Mesodermal cell (in vitro differentiated cells): ENCODE measurements around the gene PNPLA8.
"Not testable (repeated sequence)": the region's sequence is repeated elsewhere in the genome, so short reads cannot be mapped to it uniquely, and the experiment has no call there.

Source experiments
- H3K27ac ChIP-seq: 2 replicates; pipeline ENCODE4 v1.7.0; 2013; ENCODE audit warnings: mild to moderate bottlenecking, low read depth, low read length, moderate library complexity; ENCODE audit not compliant: severe bottlenecking
- H3K36me3 ChIP-seq: 2 replicates; pipeline ENCODE4 v1.7.1; 2013; ENCODE audit warnings: mild to moderate bottlenecking, low read length, moderate library complexity; ENCODE audit not compliant: control insufficient read depth, insufficient read depth
- H3K4me1 ChIP-seq: one replicate; pipeline ENCODE4 v1.7.1; 2013; ENCODE audit warnings: mild to moderate bottlenecking, low read length; ENCODE audit not compliant: insufficient read depth, control insufficient read depth, poor library complexity, severe bottlenecking
- H3K4me3 ChIP-seq: 2 replicates; pipeline ENCODE4 v1.7.0; 2013; ENCODE audit warnings: low read length, control low read depth, mild to moderate bottlenecking; ENCODE audit not compliant: insufficient read depth, poor library complexity, severe bottlenecking; ENCODE audit errors: extremely low read depth
- H3K9me3 ChIP-seq: 2 replicates; pipeline ENCODE4 v1.7.1; 2013; ENCODE audit warnings: mild to moderate bottlenecking, low read length, moderate library complexity; ENCODE audit not compliant: control insufficient read depth
- WGBS, 2 experiments: methylation state at CpG; one replicate each; pipeline ENCODE4 v1.1.5; 2013; ENCODE audit warnings: missing lambda C conversion rate in 2 of 2; ENCODE audit not compliant: insufficient coverage in 2 of 2; 5-methylcytosine and 5-hydroxymethylcytosine counted together

Gene PNPLA8

DNA sequence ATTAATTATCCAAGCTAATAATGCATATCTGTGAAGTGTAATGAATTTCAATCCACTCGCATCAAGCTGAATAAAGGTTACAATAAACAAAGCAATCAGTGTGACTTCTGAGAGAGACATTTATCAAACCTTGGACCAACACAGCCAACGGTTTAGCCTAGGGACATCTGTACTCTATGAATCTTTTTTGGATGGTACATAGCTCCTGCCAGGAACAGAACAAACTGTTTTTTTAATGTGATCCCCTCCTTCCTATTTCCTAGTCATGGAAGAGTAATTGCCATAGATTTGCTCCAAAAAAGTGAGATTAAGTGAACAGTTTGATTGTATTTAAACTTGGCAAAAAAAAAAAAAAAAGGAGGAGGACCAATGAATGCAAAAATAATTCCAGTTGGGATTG lies 58.5 kb downstream of the PNPLA8 start:
- peaks cover under 1% of the 10 kb centered on the region for H3K36me3 ChIP-seq
- 80 to 100% methylated on average over 1 to 2 of the region's 2 CpGs for WGBS, 2 experiments
- no peaks in the 10 kb centered on the region for H3K9me3 ChIP-seq
- H3K4me1 ChIP-seq, result no peaks in the 10 kb centered on the region
- H3K4me3 ChIP-seq, result no peak overlapping the region
- no peak overlapping the region for H3K27ac ChIP-seq

DNA sequence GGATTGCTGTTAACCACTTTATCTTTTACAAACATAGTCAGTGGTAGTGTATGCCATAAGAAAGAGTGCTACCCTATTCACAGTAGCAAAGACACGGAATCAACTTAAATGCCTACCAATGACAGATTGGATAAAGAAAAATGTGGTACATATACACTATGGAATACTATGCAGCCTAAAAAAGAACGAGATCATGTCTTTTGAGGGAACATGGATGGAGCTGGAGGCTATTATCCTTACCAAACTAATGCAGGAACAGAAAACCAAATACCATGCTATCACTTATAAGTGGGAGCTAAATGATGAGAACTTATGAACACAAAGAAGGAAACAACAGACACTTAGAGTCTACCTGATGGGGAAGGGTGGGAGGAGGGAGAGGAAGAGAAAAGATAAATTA lies 59.6 kb downstream of the PNPLA8 start:
- H3K4me1 ChIP-seq, H3K4me3 ChIP-seq, H3K27ac ChIP-seq, H3K9me3 ChIP-seq, H3K36me3 ChIP-seq: not testable (repeated sequence)
- no CpG with 5 or more reads among the region's 2 CpGs for WGBS, 2 experiments

DNA sequence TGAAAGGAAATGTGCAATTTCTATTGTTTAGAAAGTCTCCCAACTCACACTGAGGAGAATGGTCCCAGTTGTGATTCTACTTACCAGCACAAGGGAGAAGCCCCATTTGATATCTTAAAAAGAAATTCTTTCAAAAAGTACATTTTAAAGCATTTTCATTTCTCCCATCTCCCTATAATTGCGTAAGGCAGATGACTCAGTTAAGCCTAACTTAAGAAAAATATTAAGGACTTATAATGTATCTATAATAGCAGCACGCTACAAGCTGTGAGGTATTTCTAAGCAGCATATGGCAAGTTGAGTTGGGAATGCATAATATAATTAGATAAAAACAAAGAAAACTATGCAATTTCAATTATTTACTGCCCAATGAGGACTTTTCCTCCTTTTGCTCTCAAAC lies 61.2 kb downstream of the PNPLA8 start:
- WGBS, 2 experiments, result no CpG with 5 or more reads among the region's 2 CpGs

DNA sequence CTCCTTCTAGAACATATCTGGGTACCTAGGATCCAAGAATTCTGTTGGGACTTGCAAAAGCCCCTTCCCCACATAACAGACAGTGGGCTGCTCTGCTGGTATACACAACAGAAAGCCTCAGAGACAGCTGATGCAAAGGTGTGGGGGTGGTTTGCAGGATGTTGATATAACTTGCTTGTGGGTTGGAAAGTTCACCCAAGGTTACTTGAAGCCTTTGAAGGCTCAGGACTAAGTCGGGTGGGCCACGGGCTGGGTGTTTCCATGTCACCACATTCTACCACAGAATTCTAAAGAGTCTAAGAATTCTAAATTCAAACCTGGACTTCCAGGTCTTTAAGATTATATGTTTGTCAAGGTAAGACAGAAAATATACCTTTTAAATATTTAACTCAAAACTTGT lies 62.3 kb downstream of the PNPLA8 start:
- Histone ChIP-seq H3K9me3 (no peaks in the 10 kb centered on the region), H3K27ac (no peak overlapping the region), H3K4me1 (no peaks in the 10 kb centered on the region), H3K4me3 (no peak overlapping the region), H3K36me3 (no peaks in the 10 kb centered on the region)
- no CpG with 5 or more reads among the region's 2 CpGs for WGBS, 2 experiments

More for the DNA sequence above, 61.2 kb downstream of the PNPLA8 start:
- Histone ChIP-seq H3K9me3 (no peaks in the 10 kb centered on the region), H3K4me3 (no peak overlapping the region), H3K36me3 (no peaks in the 10 kb centered on the region), H3K27ac (no peak overlapping the region), H3K4me1 (no peaks in the 10 kb centered on the region)

DNA sequence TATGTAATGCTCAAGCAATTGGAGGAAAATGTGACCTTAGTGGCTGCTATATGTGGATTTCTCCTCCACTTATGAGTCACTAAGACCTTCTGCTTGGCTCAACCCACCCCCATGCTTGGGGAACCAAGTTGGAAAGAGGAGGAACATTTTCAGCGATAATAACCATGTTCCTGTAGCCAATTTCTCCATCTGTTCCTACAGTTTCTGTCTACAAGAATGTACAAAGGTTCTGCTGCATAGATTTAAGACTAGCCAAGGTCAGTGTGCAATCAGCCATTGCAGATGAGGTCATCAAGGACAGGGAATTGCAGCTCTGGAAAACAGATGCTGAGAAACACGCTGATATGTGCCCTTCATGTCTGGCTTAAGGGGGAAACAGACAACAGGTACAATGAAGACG lies 64.1 kb downstream of the PNPLA8 start:
- H3K27ac ChIP-seq, result no peak overlapping the region
- 80 to 90% methylated on average over 1 to 3 of the region's 3 CpGs for WGBS, 2 experiments
- H3K4me1 ChIP-seq, result no peaks in the 10 kb centered on the region

DNA sequence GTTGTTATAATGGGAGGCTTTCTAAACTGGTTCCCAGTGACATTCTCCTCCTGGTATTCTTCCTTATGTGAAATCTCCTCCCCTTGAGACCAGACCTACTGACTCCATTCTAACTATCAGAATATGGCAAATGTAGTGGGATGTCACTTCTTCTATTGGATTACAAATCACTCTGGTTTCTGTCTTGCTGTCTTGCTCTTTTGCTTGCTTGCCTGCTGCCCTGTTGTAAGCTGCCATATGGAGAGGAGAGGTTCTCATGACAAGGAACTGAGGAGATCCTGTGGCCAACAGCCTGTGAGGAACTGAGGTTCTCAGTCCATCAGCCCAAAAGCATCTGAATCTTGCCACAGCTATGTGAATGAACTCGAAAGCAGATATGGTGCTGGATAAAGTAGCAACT lies 65.0 kb downstream of the PNPLA8 start:
- 100% methylated on average over 1 of the region's 1 CpG; no CpG with 5 or more reads in 1 of the 2 experiments for WGBS, 2 experiments
- H3K4me1 ChIP-seq, result no peaks in the 10 kb centered on the region
- no peak overlapping the region for H3K4me3 ChIP-seq
- no peak overlapping the region for H3K27ac ChIP-seq
- H3K36me3 ChIP-seq, result no peaks in the 10 kb centered on the region
- no peaks in the 10 kb centered on the region for H3K9me3 ChIP-seq

More for the DNA sequence above, 64.1 kb downstream of the PNPLA8 start:
- no peaks in the 10 kb centered on the region for H3K9me3 ChIP-seq
- no peaks in the 10 kb centered on the region for H3K36me3 ChIP-seq
- no peak overlapping the region for H3K4me3 ChIP-seq

DNA sequence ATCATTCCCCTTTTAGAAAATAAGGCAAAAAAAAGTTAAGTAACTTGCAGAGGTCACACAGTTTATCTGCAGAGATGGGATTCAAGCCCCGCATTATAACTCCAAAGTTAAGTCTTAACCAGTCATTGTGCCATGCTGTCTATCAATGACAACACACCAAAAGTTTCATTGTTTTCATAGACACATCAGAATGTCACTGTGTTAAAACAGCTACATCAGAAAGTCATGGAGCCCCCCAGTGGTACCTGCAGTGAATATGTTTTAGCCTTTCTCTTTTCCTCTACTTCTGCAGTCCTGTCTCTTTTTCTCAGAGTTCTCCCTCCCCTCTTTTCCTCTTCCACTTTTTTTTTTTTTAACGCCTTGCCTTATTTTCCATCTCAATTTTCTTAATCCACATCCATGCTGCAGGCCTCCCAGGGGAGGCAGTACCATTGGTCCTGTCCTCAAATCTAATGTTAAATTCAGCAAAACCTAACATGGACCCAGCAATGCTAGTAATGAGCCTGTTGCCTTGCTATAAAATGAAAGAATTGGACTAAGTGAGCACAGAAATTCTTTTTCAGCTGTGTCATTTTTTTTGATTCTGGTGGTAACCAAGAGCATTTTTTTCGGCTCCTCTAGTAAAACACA lies 65.9 kb downstream of the PNPLA8 start:
- Histone ChIP-seq H3K9me3 (no peaks in the 10 kb centered on the region), H3K36me3 (no peaks in the 10 kb centered on the region), H3K27ac (no peak overlapping the region), H3K4me3 (no peak overlapping the region), H3K4me1 (no peaks in the 10 kb centered on the region)
- WGBS, 2 experiments, result 62 to 92% methylated on average over 2 to 3 of the region's 3 CpGs

DNA sequence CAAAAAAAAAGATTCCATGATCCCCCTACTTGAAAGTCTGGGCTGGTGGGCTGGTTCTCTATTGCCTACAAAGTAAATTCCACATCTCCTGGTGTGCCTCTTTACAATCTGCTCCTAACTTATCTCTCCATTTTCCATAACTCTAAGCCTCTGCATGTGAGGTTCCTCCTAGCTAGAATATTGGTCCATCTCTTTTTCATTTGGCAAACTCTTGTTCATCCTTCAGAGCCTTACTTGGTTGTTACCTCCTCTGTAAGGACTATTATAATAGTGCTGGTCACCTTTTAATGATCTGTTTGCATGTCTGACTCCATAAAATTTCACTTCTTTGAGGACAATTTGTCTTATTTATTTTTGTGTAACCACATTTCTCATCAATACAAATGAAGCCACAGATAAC lies 68.1 kb downstream of the PNPLA8 start:
- H3K4me3 ChIP-seq, result no peak overlapping the region
- no peaks in the 10 kb centered on the region for H3K36me3 ChIP-seq
- no peaks in the 10 kb centered on the region for H3K4me1 ChIP-seq
- H3K27ac ChIP-seq, result no peak overlapping the region
- no peaks in the 10 kb centered on the region for H3K9me3 ChIP-seq

DNA sequence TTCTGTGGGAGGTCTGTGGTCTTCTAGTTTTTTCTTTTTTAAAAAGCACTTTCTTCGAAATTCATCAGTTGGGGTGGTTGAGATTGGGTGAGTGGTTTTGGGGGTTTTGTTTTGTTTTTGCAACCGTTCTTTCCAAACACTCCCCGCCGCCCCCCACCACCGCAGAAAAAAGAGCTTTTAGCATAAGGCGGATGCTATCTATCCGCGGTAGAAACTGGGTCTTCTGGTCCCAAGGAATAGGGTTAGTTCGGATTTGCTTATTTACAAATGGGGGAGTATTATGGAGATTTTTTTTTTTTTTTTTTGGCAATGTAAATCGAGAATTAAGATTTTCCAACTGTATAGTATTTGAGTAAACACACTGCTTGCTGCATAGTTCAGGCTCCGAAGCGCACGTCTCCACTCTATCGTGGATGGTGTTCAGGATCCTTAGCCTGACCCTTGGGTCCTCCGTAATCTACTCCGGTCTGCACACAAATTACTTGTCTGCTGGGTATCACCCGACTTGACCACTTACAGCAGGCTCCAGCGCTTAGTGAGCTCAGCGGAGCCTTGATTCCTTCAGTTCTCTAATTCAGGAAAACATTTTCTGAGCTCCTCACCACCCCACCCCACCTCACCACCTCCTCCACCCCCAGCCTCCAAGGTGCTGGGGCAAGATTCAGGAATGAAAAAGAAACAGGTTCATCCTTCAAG lies 68.9 kb downstream of the PNPLA8 start:
- no peaks in the 10 kb centered on the region for H3K4me1 ChIP-seq
- no peaks in the 10 kb centered on the region for H3K9me3 ChIP-seq
- H3K36me3 ChIP-seq, result no peaks in the 10 kb centered on the region
- peak overlapping the region; percentile 52 for H3K4me3 ChIP-seq
- no peak overlapping the region for H3K27ac ChIP-seq
- WGBS, 2 experiments, result 26 to 29% methylated on average over 11 to 12 of the region's 19 CpGs

DNA sequence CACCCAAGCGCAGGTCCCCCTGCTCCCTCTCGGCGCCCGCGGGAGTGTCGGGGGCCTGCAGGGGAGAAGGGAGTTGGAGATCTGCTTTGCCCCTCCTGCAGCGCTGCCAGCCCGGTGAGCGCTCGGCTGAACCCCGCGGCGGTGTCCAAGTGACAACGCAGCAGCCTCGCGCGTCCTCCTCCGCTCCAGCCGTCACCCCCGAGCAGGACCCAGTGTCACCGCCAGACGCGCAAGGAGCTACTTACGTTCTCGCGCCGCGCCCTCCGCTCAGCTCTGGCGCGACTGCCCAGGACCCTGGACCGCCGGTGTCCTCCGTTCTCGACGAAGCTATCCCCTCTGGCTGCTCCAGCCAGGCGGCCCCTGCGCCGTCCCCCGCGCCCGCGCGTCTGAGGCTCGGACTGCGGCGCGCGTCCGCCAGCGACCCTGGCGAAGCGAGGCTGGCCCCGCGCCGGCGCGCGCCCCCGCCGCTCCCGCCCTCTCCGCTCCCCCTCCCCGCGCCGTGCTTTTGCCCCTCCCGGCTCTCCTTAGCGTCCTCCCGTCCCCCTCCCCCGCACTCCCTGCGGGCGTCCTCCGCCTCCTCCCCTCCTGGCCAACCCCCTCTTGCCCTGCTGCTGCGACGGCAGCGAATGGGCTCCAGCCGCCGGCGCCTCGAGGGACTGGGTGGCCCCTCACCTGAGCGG lies 69.8 kb downstream of the PNPLA8 start, which contains the start of gene NRCAM:
NRCAM (minus strand) TSS at position 439 of the 680 bp plus-strand sequence. CDS start 216,372 bp downstream, outside the sequence.
- peak within 1 kb of the TSS; percentile 52 for H3K4me3 ChIP-seq
- no peaks in the 10 kb centered on the region for H3K4me1 ChIP-seq
- 0% methylated on average over 34 to 47 of the region's 81 CpGs for WGBS, 2 experiments
- H3K9me3 ChIP-seq, result no peaks in the 10 kb centered on the region
- no peak within 1 kb of the TSS for H3K27ac ChIP-seq
- no peaks in the 10 kb centered on the region for H3K36me3 ChIP-seq

DNA sequence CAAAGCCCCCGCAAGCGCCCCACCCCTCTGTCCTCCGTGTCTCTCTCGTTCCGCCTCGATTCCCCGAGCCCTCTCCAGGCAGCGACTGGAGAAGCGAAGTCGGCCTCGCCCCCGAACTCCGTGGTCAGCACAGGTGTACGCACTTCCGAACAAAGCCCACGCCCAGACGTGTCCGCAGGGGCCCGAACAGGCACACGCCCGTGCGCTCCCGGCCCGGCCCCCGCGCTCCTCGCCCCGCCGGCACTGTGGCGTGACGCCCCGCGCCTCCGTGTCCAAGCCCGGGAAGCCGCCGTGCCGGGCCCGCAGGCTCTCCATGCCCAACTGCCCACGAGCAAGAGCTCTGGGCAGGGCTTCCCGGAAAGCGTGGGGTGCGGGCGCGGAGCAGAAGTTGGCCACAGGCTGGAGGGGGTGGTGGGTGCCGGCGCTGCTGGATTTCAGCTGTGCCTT lies 70.4 kb downstream of the PNPLA8 start:
- Histone ChIP-seq H3K4me1 (no peaks in the 10 kb centered on the region), H3K36me3 (no peaks in the 10 kb centered on the region), H3K27ac (no peak overlapping the region), H3K4me3 (peak overlapping the region; percentile 52), H3K9me3 (no peaks in the 10 kb centered on the region)
- WGBS, 2 experiments, result 0 to 2% methylated on average over 27 to 38 of the region's 47 CpGs
